ENCODE measurements around the gene STX5.
"Not testable (repeated sequence)": the region's sequence is repeated elsewhere in the genome, so short reads cannot be mapped to it uniquely, and the experiment has no call there.

Gene STX5

DNA sequence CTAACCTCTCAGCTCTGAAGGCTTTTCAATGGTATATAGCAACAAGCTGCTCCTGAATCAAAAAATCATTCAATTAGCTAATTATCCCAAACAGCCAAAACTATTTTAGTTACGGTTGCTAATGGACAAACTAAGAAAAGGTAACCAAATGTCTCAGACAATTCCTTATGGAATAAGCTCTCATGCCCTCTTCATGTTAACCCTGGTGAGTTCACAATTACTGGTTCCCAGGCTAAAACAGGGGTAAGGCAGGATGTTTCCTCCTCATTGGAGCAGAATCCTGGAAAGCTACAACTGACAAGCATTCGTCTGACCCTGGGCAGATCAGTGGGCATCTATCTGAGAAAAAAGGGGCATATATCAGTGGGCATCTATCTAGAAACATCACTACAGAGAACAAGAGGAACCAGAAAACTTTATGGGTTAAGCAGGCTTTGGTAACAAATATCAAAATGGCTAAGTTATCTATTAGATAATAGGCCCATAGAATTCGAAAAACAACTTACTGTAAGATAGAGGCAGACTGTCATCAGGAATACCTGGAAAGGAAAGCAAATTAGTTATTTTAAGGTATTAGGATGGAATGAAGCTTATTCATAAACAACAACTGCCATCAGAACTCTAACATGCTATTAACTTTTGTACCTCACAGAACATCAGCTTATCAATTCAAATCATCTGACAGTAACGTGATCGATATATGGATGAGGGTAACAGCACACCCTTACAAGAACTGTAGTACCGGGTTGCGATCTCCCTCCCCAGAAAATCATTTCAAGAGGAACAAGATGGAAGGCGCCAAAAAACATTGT lies 22.4 kb upstream of the STX5 start:
- no peak for DNase-seq

DNA sequence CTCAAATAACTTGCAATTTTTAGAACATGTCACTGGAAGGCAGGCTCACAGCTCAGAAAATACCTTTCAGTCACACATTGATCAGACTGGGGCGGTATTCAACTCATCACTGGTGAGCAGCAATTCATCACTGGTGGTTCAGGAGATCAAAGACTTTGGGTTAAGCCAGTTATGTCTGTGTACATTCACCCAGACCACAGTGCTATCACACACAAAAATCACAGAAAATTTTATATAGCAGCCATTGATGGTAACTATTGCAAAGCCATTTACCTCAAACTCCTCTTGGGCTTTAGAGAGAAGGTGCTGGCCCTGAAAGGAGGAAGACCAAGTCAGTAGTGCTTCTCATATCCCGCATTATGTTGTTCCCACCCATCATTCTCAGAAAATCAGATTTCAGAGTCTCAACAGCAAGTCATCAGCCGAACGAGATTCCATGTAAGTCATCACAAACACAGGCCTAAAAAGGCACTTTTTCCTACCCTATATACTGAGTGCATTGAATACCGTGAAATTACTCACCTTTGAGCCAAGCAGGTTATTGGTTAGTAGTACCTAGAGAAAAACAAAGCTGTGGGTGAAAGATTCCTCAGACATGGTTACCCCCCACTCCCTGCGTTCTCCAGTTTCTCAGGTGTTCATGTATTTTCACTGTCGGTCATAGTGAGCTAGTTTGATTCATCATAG lies 21.6 kb upstream of the STX5 start:
- no peak for DNase-seq

DNA sequence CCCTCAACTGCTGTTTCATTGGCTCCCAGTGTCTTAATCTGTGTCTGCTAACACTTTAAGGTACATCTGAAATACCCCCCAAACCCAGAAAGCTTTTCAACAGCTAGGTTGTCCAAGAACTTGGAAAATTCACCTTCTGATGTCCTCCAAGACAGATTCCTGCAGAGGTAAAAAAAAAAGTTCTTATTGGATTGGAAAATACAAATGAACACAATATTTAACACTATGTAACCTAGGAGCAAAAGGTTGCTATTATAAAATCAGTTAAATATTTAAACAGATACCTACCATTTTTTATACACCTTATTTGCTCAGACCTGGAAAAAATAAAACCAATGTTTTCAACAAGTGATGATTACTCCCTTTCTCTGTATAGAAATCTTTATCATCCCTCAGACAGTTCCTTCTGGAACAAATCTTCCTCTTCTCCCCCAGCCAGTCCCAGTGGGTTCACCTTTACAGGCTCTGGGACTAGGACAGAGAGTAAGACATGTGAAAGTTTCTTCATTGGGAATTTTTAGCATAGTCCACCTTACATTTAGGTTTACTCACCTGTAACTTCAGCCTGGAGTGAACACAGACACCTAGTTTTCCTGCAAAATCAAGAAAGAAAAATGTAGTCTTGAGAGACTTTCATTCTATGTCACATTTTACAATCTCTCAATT lies 20.8 kb upstream of the STX5 start:
- no peak for DNase-seq

GRCh38 chr11:62851807-62852522 lies 20.1 kb upstream of the STX5 start:
- no peak for DNase-seq

- no peak for DNase-seq
These were observed 19.3 kb upstream of the STX5 start for GRCh38 chr11:62850911-62851806.

GRCh38 chr11:62847767-62848314 lies 16.0 kb upstream of the STX5 start:
- no peak for DNase-seq

DNA sequence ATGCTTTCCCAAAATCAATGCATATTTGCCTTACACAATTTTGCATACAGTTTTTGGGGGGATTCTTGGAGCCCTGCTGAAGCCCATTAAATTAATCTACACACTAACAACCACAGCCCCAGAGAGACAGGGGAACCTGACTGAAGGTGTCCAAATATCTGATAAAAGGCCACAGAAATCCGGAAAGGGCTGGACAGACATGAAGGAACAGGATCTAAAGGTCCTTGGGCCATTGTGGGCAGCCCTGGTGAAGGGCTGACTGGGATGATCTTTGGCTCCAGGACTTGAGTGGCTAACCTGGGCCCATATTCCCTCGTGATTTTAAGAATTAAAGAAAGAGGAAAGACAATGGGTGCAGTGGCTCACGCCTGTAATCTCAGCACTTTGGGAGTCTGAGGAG lies 14.3 kb upstream of the STX5 start:
- no peak for DNase-seq

GRCh38 chr11:62844154-62844553 lies 12.3 kb upstream of the STX5 start:
- DNase-seq, result no peak

DNA sequence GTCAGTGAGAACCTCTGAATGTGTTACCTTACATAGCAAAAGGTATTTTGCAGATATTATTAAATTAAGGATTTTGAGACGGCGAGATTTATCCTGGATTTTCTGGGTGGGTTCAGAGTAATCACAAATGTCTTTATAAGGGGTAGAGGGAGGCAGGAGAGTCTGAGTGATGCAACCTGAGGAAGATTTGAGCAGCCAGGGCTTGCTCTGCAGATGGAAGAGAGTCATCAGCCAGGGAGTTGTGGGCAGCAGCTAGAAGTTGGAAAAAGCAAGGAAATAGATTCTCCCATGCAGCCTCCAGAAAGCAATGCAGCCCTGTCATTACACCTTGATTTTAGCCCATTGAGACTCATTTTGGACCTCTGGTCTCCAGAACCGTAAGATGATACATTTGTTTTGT lies 11.6 kb upstream of the STX5 start:
- DNase-seq, result no peak

DNA sequence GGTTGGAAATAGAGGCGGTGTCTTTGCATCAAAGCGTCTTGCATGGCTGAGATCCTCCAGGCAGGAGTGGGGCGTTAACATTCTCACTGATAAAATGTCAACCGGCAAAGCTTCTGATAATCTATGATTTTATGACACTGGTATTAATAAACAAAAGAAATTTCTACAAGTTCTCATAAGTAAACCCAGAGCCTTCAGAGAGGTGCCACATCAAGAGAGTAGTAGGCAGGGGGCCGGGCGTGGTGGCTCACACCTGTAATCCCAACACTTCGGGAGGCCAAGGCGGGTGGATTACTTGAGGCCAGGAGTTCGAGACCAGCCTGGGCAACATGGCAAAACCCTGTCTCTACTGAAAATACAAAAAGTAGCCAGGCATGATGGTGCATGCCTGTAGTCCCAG lies 11.0 kb upstream of the STX5 start:
- DNase-seq, result not testable (repeated sequence)

- DNase-seq, result no peak
These were observed 10.4 kb upstream of the STX5 start for GRCh38 chr11:62842171-62842741.

GRCh38 chr11:62841361-62842170 lies 9.7 kb upstream of the STX5 start:
- DNase-seq, result peak; percentile 100

GRCh38 chr11:62840721-62841360 lies 9.0 kb upstream of the STX5 start:
- not testable (repeated sequence) for DNase-seq

DNA sequence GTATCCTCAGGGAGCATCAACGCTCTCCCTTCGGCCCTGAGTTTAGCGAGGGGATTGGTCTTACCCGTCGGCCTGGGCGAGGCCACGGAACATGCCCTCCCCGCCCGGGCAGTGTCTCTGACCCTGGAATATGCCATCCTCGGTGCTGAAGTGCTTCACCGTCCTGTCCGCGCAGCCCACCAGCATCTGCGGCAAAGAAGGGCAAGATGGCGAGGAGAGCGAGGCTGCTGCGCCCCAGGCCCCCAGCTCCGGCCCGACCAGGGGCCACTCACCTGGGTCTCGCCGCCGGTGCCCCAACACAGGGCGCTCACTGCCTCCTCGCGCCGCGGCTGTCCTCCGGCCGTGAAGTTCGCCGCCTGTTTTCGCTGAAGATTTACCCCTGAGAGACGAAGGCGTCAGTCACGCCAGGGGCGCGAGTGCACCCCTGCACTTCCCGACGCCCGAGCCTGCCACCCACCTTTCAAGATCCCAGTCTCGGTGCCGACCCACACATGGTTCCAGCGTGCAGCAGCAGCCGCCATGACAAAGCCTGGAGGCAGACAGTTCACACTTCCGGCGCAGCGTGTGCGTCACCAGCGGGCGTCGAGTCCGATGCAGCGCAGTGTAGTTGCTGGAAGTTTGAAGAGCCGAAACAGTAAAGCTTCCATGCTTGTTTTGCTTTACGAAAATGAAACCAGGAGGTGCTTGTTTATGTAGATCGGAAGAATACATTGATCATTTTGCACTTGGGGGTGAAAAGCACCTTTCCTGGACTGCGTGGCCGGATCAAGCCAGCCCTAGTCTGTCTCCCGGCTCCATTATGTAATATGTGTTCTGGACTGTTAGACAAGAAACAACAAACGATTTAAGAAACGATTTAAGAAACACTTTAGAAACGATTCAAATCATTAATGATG lies 7.4 kb upstream of the STX5 start, which contains the start of gene WDR74:
TSS of gene WDR74 (minus strand) at position 541 of the 896 bp plus-strand sequence. CDS start at position 521, 20 bp downstream.
- DNase-seq, result peak; percentile 66

- DNase-seq, result no peak
These were observed 3.5 kb upstream of the STX5 start for GRCh38 chr11:62835336-62835735.

DNA sequence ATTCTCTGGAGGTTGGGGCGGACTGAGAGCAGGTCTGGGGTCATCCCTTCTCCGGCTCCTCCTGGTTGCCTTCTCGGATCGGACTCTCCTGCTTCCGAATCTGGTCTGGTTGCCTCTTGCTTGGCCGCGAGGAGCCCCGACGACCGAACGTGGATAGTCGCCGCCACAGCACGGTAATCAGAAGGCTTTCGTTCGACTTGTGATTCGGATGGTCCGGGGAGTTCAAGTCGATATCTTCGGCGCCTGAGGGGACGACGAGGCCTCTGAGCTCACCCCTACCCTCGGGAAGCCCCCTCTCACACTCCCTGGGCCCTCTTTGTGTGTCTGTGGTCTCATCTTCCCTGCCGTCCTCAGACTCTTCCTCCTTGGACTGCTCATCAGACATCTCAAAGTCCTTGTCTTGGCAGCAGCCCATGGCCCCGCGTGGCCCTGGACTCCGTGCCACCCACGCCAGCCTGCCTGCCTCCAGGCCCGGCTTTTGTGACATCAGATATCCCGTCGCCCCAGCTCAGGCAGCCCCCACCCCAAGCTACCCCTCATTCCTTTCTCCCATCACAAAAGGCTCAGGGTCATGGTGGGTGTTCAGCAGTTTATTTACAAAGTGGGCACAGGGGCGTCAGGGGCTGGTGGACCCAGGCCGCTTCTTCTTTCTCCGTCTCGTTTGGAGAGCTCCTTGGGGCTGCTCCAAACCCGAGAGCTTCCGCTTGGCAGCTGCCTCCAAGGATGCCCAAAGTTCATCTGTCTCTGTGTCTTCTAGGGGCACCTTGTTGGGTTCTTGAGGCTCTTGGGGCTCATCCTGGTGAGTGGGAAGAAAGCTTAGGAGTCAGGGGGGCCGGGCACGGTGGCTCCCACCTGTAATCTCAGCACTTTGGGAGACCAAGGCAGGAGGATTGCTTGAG lies 734 bp upstream of the STX5 start, which contains the start of gene TEX54:
TSS of gene TEX54 (minus strand) at position 506 of the 899 bp plus-strand sequence.
- no peak for DNase-seq

DNA sequence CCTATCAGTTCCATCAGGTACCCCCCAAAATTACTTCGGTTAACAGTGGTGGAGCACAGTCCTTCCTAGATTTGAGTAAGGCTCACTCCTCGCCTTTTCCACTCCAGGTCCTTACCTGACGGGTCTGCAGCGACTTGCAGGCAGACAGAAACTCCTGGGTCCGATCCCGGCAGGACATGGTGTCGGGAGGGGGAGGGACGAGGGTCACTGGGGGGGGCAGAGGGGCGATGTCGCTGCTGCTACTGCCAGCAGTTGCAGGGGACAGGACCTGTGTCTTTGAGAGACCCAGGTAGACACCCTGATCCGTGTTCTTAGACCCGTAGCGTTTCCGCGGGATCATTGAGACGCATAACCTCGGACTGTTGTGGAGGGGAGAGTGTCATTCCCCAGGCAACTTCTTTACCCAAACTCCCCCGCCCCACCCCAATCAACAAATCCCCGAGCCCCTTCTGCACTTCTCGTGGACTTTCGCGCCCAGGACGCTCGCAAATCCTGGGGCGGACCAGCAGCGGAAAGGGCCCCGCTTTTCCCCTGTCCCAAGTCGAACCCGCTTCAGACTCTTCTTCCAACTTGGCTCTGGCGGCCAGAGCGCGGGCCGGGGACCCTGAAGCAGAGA lies 839 bp downstream of the STX5 start:
- no peak for DNase-seq
